ENCODE measurements around the gene THAP7. TPM values are rescaled to one million over a fixed set of nuclear protein-coding genes. Genes with fewer than 3 reads are reported as not detected.

The THAP7 gene
- total and polyA plus RNA-seq, 9 of the 15 experiments (the other 6 are each of a cell fraction or from before 2014, with no cell fraction given): 7.9 to 263 (median 84.1) TPM

DNA sequence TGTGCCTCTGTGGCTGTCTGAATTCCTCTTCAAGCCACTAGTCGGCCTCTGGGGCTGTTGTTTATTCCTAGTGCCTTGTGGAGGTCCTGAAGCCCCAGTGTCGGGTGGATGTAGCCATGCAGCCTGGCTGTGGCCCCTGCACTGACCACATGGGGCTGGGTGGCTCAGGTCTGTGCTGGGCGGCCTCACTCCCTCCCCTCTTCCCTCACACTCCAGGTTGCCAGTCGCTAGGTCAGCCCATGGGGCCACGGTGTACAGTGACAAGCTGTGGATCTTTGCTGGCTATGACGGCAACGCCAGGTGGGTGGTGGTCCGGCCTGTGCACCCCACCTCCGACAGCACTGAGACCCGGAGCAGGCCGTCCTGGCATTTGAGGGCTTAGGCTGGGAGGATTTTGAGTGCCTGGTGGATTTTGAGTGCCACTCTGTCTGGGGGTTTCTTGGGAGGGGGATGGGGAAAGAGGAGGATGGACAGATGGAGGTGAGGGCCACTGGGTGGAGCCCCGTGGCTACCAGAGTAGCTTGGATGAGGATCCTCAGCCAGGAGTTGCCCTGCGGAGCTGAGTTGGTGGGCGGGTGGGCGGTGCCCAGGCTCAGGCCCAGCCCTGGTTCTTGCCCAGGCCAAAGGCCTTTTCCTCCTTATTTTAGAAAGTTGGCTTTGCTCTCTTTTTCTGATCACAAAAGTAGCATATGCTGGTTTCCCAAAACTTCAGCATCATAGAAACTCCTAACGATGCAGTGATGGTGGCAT, 13.2 kb downstream of the THAP7 start (continued):
- TF ChIP-seq, protein P1, sequence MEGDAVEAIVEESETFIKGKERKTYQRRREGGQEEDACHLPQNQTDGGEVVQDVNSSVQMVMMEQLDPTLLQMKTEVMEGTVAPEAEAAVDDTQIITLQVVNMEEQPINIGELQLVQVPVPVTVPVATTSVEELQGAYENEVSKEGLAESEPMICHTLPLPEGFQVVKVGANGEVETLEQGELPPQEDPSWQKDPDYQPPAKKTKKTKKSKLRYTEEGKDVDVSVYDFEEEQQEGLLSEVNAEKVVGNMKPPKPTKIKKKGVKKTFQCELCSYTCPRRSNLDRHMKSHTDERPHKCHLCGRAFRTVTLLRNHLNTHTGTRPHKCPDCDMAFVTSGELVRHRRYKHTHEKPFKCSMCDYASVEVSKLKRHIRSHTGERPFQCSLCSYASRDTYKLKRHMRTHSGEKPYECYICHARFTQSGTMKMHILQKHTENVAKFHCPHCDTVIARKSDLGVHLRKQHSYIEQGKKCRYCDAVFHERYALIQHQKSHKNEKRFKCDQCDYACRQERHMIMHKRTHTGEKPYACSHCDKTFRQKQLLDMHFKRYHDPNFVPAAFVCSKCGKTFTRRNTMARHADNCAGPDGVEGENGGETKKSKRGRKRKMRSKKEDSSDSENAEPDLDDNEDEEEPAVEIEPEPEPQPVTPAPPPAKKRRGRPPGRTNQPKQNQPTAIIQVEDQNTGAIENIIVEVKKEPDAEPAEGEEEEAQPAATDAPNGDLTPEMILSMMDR (IDR thresholded peaks at IDR 0.05 in 2 of 3, conservative IDR thresholded peaks at IDR 0.05 in 1 of 3; ENCODE audit: insufficient read depth in 2 of 3, low read depth in 1 of 3, low read length in 3 of 3): peak; percentile 19 to 37 (median 21); a peak in 4 of 6 replicates
- TF ChIP-seq MAZ (CRISPR knock-in tag; conservative IDR thresholded peaks at IDR 0.05 in 1 of 2, IDR thresholded peaks at IDR 0.05 in 1 of 2) (0 out of 4 replicates have a peak, but pooled peaks of 1 of the 2 experiments have one; percentile 14), GATAD2A (IDR thresholded peaks at IDR 0.05) (no peak), PCBP2 (IDR thresholded peaks at IDR 0.05; ENCODE audit: low read depth, low read length, poor library complexity, severe bottlenecking) (no peak)
- TF ChIP-seq, protein P2, sequence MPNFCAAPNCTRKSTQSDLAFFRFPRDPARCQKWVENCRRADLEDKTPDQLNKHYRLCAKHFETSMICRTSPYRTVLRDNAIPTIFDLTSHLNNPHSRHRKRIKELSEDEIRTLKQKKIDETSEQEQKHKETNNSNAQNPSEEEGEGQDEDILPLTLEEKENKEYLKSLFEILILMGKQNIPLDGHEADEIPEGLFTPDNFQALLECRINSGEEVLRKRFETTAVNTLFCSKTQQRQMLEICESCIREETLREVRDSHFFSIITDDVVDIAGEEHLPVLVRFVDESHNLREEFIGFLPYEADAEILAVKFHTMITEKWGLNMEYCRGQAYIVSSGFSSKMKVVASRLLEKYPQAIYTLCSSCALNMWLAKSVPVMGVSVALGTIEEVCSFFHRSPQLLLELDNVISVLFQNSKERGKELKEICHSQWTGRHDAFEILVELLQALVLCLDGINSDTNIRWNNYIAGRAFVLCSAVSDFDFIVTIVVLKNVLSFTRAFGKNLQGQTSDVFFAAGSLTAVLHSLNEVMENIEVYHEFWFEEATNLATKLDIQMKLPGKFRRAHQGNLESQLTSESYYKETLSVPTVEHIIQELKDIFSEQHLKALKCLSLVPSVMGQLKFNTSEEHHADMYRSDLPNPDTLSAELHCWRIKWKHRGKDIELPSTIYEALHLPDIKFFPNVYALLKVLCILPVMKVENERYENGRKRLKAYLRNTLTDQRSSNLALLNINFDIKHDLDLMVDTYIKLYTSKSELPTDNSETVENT (CRISPR knock-in tag; IDR thresholded peaks at IDR 0.05): peak; percentile 85
